Measurements from ENCODE around the gene CELF1.

GRCh38 chr11:47487421-47487820 is 65.5 kb downstream of the CELF1 start:
- TF ChIP-seq RFX5 (IDR thresholded peaks at IDR 0.05; ENCODE audit: low read depth, low read length) (no peak), POLR2A (IDR thresholded peaks at IDR 0.05; ENCODE audit: low read depth, low read length) (no peak), CEBPB (IDR thresholded peaks at IDR 0.05; ENCODE audit: low read depth, low read length) (no peak), MAZ (IDR thresholded peaks at IDR 0.05; ENCODE audit: borderline replicate concordance, low read depth, low read length) (no peak), MAFK (IDR thresholded peaks at IDR 0.05; ENCODE audit: low read depth, low read length) (no peak), SMC3 (IDR thresholded peaks at IDR 0.05; ENCODE audit: low read depth, low read length) (no peak)
- TF ChIP-seq, protein P1, sequence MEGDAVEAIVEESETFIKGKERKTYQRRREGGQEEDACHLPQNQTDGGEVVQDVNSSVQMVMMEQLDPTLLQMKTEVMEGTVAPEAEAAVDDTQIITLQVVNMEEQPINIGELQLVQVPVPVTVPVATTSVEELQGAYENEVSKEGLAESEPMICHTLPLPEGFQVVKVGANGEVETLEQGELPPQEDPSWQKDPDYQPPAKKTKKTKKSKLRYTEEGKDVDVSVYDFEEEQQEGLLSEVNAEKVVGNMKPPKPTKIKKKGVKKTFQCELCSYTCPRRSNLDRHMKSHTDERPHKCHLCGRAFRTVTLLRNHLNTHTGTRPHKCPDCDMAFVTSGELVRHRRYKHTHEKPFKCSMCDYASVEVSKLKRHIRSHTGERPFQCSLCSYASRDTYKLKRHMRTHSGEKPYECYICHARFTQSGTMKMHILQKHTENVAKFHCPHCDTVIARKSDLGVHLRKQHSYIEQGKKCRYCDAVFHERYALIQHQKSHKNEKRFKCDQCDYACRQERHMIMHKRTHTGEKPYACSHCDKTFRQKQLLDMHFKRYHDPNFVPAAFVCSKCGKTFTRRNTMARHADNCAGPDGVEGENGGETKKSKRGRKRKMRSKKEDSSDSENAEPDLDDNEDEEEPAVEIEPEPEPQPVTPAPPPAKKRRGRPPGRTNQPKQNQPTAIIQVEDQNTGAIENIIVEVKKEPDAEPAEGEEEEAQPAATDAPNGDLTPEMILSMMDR (conservative IDR thresholded peaks at IDR 0.05; ENCODE audit: low read depth, low read length): no peak
- TF ChIP-seq, protein P2, sequence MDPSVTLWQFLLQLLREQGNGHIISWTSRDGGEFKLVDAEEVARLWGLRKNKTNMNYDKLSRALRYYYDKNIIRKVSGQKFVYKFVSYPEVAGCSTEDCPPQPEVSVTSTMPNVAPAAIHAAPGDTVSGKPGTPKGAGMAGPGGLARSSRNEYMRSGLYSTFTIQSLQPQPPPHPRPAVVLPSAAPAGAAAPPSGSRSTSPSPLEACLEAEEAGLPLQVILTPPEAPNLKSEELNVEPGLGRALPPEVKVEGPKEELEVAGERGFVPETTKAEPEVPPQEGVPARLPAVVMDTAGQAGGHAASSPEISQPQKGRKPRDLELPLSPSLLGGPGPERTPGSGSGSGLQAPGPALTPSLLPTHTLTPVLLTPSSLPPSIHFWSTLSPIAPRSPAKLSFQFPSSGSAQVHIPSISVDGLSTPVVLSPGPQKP (IDR thresholded peaks at IDR 0.05; ENCODE audit: borderline replicate concordance, low read depth, low read length): no peak

Data from IMR-90 (cell line).